Mesenteric fat pad (tissue), 1 donor: ENCODE data around the gene MSI1. TPM values are rescaled to one million over a fixed set of nuclear protein-coding genes. Genes with fewer than 3 reads are reported as not detected.

Experiments used
- DNase-seq: peaks from one replicate; pipeline ENCODE4 v3.0.0-alpha.2; 2020; ENCODE audit warnings: low spot score
- total RNA-seq: library from RNA; stranded (reverse); fragmentation: NEBNext Ultra II Directional; extraction: Animal tissue kit (Norgen Biotek cat#: 25700); gene quantifications from one replicate; pipeline ENCODE4 v1.2.1, GENCODE V29; 2021
- donor health status: DM: yes; HTN: yes; CAD: no.

Gene MSI1
- total RNA-seq, 1 donor from 2014 or later: 0.58 TPM

DNA sequence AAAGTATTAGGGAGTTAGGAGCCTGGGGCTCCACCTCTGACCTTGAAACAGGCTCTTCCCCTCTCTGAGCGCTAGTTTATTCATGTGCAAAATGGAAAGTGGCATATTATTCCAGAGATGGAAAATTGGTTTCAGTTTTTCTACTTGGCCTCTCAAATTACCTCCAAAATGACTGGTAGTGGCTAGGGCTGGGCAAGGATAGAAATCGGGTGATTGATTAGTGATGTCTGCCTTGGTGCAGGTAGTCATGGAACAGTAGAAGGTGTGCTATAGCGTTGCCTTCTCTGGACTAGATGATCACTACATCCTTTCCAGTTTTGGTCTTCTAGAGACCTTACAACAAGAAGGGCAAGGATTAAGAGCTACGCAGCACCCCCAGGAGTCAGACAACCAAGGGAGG lies 8.6 kb upstream of the MSI1 start:
- no peak for DNase-seq

GRCh38 chr12:120376934-120377572 lies 8.1 kb upstream of the MSI1 start:
- no peak for DNase-seq

- no peak for DNase-seq
Observed at GRCh38 chr12:120376416-120376815, 7.5 kb upstream of the MSI1 start.

DNA sequence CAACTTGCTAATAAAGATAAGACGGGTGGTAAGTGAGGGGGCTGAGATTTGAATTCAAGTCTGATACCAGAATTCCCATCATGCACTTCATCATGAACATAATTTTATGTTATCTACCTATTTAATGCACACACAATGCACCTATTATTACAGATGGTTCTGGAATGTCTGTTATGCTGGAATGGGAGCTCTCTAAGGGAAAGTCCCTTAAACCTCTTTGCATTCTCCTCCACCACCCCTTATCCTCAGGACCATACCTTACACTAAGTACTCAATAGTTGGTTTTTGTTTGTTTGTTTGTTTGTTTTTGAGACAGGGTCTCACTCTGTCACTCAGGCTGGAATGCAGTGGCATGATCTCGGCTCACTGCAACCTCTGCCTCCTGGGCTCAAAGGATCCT lies 7.0 kb upstream of the MSI1 start:
- DNase-seq: no peak

- DNase-seq: no peak
Observed at GRCh38 chr12:120373683-120374082, 4.7 kb upstream of the MSI1 start.

GRCh38 chr12:120370343-120371243 lies 1.6 kb upstream of the MSI1 start:
- no peak for DNase-seq

- DNase-seq: no peak
Observed at GRCh38 chr12:120369603-120370342, 809 bp upstream of the MSI1 start.

DNA sequence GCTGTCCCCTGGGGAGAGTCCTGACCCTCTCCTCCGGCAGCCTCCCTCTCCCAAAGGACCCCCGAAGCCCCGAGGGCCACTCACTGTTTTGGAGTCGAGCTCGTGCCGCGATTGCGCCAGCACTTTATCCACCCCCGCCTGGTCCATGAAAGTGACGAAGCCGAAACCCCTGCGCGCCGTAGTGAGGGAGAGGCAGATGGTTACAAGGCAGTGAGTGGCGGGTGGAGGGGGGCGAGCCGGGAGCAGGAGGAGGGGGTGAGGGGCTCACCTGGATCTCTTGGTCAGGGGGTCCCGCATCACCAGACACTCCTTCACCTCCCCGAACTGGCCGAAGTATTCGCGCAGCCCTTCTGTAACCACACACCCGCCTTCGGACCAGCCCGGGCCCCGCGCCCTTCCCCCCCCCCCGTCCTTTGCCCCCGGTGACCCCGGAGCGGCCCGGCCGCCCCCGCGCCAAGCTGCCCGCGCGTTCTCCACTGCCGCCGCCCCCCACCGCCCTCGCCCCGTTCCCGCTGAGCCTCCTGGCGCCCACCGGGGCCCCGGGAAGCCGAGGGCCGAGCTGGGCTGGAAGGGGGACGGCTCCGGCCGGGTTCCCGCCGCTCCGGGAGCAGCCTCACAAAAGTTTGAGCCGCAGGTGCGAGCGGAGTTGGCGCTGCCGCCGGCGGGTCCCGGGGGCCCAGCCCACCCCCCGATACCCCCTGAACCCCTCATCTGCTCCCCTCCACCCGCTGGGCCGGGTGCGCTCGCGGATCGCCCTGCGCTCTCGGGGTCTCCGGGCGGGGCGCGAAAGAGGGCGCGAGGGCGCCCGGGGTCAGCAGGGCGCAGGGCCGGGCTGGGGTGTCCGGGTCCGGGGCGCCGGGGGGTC lies 808 bp downstream of the MSI1 start:
- no peak for DNase-seq

- no peak for DNase-seq
Observed at GRCh38 chr12:120367233-120367923, 1.6 kb downstream of the MSI1 start.

- no peak for DNase-seq
Observed at GRCh38 chr12:120366845-120367232, 2.1 kb downstream of the MSI1 start.

- no peak for DNase-seq
Observed at GRCh38 chr12:120366341-120366705, 2.6 kb downstream of the MSI1 start.

DNA sequence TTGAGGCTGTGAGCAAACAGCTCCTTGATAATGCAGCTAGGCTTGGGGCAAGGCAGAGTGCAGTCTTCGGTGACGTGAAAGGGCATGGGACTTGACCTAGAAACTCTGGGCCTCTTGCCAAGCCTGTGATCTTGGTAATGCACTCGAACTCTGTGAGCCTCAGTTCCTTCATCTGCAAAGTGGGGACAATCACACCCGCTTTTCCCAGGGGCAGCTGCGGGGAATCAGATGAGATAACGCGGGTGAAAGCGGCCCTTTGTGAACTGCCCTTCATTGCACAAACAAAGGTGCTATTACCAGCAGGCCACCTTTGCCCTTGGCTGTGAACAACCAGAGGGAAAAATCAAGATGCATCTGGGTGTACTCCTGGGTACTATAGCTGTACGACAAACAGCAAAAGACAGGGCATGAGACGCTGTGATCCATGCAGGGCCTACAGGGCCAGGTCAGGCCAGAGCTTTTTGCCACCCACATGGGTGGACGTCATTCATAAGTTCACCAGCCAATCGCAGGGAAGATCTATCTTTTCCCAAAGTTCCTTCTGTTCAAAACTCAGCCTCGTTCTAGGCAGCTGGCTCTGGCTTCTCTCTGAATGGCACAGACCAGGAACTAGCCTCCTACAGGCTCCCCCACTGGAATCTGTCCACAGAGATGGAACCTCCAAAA lies 3.2 kb downstream of the MSI1 start:
- DNase-seq: no peak

GRCh38 chr12:120364487-120364886 lies 4.5 kb downstream of the MSI1 start:
- no peak for DNase-seq

DNA sequence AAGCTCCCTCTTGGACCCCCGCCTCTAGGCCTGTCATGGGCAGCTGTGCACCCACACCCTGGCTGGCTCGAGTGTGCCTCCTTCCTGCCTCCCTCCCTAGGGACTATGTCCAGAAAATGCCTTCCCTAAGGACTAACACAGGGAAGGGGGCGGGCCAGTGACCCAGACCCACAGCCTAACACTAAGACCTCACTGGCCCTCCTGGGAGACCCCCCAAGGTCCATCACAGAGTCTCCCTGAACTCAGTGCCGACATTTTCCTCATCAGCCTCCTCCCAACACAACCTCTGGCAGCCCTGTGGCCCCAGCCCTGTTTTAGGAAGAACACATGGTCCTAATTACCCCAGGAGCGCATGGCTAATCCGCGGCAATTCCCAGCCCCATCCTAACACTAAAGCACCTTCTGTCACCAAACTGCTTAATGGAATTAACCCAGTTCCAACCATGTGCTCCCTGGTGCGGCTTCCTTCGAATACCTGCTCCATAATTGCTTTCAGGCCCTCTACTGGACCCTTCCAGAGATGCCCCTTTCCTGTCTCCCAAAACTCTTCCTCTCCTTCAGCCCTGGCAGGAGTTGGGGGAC lies 5.6 kb downstream of the MSI1 start:
- no peak for DNase-seq

DNA sequence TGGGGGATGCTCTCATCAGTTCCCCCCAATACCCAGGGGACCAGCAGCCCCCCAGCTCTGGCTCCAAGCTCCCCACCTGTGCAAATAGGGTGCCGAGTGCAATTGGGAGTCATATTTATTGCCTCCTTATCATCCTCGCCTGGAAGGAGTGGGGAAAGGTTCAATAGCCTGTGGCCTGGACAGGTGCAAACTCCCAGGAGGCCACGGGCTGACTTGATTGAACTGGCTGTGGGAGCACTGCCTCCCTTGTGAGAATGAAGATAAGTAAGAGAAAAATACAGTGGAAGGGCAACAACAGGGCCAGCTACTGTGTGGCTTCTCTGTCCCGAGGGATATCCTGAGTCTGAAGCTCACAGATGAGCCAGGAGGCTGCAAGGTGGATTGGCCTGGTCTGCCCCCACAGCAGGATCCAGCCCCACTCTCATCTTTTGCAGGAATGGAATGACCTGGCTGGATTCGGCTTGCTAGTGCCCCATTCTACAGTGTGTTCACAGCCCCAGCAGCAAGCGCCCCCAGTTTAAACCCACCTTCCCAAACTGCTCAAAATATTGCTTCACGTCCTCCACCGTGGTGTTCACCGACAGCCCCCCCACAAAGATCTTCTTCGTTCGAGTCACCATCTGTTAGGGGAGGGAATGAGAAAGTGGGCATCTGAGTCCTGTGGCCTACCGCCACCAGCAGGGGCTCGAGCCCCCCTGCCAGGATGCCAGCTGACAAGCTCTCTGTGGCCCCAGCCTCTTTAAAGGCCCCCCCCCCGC lies 6.3 kb downstream of the MSI1 start:
- no peak for DNase-seq

DNA sequence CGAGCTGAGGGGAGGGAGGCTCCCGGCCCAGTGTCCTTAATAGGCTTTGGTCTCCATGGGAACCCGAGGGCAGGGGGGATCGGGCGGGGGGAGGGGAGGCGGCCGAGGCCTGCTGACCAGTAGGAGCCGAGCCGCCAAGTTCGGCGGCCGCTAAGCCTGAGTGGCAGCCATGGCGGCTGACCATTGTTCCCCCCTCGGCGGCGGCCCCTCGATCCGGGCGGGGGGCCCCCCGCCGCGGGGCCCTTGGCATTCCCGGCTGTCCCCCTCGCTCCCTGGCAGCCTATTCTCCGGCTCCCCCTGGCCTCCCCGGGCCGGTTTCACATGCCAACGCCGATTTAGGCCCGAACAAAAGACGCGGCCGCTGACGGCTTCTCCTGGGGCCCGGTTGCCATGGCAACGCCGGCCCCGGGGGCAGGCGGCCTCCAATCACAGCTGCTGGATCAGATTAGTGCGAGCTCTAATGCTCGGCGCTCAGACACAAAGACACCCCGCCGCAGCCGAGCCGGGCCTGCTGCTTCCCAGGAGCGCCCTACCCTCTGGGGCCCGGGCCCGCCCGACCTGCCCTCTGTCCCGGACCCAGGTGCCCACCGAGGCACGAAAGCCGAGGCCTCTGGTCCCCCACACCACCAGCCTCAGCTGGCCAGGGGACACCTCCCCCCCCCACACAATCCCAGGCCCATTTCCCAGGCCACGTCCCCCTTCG lies 7.3 kb downstream of the MSI1 start:
- no peak for DNase-seq

GRCh38 chr12:120359128-120359527 lies 9.8 kb downstream of the MSI1 start:
- DNase-seq: no peak

GRCh38 chr12:120358412-120359100 lies 10.4 kb downstream of the MSI1 start:
- no peak for DNase-seq
